Stimulated activated CD8-positive, alpha-beta memory T cell treated with anti-CD3 and anti-CD28 coated beads, Interleukin-12 subunit alpha, Interleukin-12 subunit beta, amount 100 ng/mL, for 24 hours (primary cell): Measurements from ENCODE around the gene SPPL3.
A peak's percentile ranks its signal among the peaks of the same experiment; 100 is the strongest.

ENCODE experiments used
- DNase-seq: peaks from one replicate; pipeline ENCODE4 v3.0.0-alpha.2; 2020; ENCODE audit errors: extremely low read depth

Gene SPPL3

DNA sequence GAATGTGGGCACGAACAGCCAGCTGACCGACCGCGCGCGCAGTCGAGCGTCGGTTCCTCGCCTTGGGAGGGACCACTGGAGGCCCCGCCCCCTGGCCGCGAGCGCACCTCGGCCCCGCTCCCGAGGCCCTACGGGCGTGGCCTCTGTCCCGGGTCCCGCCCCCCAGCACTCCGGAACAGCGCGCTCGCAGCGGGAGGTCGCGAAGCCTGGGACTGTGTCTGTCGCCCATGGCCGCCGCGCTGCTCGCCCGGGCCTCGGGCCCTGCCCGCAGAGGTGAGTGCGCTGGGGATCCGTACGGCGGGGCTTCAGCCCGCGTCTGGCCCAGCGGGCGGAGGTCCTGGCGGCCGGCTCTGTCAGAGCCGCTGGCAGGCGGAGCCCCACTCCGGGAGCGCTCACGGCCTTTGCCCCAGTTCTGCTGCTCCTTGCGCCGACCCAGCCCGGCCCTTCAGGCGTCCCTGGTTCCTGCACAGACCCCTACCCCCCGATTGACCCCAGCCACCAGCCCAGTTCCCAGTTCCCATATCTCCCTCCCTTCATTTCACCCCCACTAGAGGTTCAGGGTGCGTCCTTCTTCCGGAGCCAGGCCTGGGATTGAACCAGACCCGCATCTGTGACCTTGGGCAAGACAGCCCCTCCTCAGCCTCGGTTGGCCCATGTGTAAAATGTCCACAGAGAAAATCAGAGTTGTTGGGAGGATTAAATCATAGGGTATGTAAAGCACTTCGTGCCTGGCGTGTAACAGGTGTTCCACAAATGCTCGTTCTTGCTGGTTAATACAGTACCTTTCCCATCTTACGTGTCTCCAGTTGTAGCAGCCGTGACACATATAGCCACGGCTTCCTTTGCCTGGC lies 178.3 kb downstream of the SPPL3 start, which contains the start of gene ACADS:
Gene ACADS (plus strand): TSS at position 168 of the 851 bp plus-strand sequence. CDS start 60 bp downstream, at position 228.
- DNase-seq = peak; percentile 77

DNA sequence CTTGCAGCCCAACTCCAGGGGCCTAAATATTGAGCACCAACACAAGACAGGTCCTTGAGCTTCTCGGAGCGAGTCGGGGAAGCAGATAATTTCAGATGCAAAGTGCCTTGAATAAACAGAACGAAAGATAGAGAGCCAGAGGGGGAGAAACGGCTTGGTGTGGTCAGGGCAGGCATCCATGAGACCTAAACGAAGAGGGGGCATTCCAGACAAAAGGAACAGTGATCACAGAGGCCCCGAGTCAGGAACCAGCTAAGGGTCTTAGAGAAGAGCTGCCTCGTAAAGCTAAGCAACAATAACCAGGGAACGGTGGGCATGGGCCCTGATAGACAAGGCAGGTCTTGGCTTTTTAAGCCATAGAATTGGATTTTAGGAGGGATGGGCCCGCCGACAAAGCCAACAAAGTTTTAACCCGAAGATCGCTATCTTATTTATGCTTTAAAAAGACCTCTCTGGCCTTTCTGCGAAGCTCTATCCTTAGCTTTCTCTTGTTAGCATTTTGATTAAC lies 179.0 kb downstream of the SPPL3 start:
- no peak for DNase-seq

DNA sequence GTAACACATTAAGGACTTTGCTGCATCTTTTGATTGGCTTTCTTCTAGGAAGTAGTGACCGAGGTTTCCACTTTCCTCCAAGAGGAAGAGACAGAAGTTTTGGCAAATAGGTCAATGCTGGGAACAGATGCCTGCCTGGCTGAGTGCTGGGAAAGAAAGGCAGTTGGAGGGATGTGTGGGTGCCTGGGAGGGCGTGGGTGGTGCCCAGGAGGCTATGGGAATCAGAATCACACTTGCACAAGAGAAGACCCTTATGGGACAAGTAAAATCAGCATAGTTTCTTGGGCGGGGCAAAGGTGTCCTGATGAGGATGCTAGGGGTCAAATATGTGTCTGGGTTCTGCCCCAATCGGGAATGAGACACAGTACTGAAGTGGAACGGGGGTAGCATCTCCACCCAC lies 179.4 kb downstream of the SPPL3 start:
- DNase-seq = no peak

DNA sequence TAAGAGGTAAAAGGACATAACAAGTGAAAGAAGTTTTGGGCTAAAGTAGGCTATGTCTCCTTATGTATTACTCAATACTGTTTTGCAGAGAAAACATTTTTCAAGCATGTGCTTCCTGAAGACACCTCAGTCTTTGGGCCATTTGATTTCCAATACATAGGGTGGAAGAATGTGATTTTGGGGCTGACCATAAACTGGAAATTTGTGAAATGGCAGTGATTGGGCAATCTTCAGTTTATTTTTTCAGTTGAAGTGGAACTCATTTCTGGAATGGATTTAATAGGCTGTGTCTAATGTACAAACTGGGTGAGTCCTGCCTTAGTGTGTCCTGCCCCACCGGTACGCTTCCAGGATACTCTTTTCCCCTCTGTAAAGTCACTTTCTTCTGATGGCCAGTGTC lies 181.4 kb downstream of the SPPL3 start:
- no peak for DNase-seq

DNA sequence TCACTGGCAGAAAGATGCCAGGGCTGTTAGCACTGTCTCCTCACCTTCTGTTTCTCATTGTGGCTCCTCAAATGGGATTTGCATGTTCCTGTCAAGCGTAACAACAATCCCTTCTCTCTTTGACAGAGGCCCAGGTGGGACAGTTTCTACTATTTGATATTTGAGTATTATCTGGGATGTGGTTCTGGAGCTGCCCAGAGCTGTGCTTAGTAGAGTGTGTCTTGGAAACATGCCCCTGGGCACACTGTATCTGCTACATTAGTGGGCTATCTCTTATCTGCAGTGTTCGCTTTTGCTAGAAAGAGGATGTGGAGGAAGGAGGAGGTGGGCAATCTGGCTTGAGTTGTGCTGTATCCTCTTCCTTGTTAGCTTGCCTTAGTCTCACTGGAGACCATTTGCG lies 182.3 kb downstream of the SPPL3 start:
- no peak for DNase-seq

DNA sequence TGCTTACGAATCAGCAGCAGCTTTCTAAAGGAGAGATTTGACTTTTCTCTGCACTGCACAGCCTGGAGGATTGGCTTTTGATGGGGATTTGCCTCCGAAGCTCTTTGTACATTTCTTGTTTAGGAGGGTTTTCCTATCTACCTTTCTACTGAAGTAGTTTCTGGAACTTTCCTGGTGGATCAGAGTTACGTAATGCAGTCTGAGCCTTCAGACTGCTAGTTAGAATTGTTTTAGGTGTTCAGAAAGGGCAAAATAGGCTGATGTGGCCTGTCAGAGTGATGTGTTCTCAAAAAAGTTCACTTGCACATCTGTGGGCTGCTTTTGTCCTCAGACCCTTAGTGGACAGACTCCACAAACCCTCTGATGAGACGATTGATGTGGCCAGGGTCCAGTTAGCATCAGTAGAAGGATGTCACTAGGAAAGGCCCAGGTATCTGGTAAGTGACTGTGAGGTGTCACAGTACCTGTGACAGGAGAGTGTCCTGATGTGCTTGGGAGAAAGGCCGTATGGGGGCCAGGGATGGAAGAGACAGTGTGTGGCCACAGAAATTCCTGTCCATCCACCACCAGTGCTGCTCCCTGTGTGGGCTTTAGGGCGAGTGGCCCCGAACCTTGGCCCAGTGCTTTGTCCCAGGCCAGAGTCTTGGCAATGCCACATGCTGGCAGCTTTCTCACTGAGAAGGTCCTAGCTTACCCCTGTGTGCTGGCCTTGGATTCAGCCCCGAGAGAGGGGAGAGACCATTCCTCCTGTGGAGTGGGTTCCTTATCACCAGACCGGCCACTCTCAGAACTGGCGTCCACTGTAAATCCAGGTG lies 183.0 kb downstream of the SPPL3 start:
- DNase-seq = no peak

DNA sequence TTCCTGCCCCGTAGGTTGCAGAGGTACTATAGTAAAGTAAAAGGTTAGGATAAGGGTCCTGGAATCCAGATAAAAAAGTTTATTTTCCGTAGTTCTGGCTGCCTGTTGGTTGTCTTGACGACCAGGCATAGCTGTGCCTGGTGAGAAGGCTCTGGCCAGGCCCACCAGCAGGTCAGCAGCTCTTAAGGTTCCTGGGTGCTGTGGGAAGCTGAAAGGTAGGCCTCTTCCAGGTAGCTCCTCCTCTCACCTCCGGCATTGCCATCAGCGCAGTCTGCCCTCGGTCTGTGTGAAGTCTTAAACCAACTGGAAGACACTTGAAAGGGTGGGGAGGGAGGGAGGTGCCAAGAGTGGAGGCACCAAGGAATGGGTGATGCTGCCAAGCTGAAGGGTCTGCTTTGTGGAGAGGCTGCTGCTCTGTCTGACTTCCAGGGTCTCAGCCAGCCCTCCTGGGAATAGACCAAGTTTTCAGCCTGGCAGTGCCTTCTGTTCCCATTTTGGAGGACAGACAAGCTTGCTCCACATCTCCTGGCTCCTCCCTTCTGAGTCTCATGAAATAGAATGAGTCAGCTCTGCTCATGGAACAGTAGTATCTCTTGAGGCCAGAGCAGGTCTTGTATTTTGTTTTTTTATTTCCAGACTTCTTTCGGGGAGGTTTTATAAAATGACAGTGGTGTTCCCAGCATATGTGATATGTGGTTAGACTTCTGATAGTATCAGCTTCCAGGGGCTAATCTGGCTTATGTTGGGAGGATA lies 183.7 kb downstream of the SPPL3 start:
- DNase-seq = no peak

DNA sequence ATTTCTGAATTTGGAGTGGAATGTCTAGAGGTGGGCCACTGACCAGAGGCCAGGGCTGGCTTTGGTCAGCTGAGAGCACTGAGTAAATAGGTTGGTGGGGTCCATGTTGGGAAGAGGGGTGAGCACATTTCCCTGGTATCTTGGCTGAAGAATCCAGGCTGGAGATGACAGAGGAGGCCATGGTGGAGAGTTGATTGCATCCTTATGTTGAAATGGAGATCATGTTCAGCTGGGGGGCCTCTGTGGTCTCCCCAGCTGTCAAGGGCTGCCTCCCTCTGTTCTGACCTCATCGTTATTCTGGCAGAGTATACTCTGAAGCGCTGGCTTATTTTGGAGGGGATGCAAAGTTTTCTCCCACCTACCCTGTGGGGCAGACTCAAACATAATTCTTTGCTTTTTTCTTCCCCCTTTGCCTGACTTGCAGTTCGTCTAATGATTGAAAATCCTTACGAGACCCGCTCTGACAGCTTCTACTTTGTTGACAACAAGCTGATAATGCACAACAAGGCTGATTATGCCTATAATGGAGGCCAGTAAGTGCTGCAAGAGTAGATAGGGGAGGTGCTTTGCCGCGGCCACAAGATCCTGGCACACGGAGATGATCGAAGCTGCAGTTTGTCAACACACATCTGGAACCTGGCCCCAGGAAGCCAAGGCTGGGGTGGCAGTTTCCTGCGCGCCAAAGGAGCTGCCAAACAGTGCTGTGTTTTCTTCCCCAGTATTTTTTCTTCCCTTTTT lies 184.5 kb downstream of the SPPL3 start:
- no peak for DNase-seq

DNA sequence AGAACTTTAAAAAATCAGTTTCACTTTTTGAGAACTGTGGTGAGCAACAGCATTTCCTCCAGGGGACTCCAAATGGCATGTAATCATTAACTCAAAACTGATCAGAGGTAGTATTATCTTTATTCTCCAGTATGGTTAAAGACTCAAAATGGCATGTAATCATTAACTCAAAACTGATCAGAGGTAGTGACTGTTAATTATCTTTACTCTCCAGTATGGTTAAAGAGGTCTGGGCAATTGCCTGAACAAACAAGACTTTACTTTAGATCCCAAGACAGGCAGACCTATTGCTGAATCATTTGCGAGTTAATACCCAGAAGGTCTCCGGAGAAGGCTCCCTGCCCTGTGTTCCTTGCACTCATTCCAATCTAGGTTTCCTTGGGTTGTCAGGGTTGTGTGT lies 185.1 kb downstream of the SPPL3 start:
- DNase-seq = no peak

DNA sequence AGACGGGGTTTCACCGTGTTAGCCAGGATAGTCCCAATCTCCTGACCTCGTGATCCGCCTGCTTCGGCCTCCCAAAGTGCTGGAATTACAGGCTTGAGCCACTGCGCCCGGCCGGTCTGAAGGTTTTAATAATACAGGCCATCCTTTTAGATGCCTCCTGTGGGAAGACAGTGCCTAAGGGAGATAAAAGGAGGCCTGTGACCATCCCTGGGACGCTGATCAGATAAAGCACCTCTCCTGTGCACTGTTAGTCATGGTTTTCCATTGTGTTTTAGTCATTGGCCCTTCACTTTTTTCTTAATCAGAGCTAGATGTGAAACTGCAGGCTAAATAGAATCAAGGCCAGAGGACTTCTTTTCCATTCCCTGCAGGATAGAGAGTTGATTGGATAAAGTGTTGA lies 186.1 kb downstream of the SPPL3 start:
- no peak for DNase-seq

DNA sequence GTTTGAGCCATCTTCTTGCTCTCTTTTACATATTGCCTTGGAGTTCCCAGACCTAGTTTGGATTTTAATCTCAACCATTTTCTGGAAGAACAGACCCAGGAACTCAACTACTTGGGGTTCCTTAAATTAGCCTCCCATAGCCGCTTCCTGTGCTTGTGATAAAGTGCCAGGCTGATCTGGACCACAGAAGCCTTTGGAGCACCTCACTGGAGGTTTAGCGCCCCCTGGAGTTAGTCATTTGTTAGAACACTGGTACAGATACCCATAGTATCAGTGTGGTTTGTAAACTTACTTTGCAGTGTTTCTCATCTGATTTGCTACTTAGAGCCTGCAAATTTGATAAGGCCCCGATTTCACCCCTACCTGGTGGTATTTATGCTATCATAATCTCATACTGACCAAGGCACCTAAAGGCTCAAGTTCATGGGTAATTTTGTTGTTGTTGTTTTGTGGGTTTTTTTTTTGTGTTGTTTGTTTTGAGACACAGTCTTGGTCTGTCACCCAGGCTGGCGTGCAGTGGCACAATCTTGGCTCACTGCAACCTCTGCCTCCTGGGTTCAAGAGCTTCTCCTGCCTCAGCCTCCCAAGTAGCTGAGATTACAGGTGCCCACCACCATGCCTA lies 190.2 kb downstream of the SPPL3 start:
- DNase-seq = peak; percentile 41

DNA sequence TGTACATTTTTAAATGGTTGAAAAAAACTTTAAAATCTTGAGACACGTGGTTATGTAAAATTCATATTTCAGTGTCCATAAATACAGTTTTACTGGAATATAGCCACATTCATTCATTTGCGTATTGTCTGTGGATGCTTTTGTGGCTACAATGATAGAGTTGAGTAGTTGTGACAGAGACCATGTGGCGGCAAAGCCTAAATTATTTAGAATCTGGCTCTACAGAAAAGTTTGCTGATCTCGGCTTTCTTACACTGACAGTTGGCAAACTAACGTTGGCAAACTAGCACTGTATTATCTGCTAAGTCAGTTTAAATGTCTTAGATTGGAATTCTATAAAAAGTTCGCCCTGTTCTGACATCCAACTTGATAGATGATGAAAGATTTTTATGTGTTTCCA lies 191.5 kb downstream of the SPPL3 start:
- no peak for DNase-seq
